Nucleus accumbens (tissue), 56 donors: ENCODE measurements around the gene SMG1.
"Not testable (repeated sequence)": the region's sequence is repeated elsewhere in the genome, so short reads cannot be mapped to it uniquely, and the experiment has no call there.

Experiments
- DNase-seq, 56 donors: peaks; one replicate each; lab custom pipeline; 2025; lab: John Stamatoyannopoulos, UW

Gene SMG1

GRCh38 chr16:18776334-18776733, 149.9 kb downstream of the SMG1 start:
- DNase-seq: not testable (repeated sequence)

- DNase-seq: not testable (repeated sequence)
Measured at GRCh38 chr16:18774651-18775050, 151.6 kb downstream of the SMG1 start.

GRCh38 chr16:18772171-18772570, 154.0 kb downstream of the SMG1 start:
- not testable (repeated sequence) for DNase-seq

GRCh38 chr16:18770336-18770962, 155.8 kb downstream of the SMG1 start:
- DNase-seq: not testable (repeated sequence)

- not testable (repeated sequence) for DNase-seq
Measured at GRCh38 chr16:18767217-18767616, 159.0 kb downstream of the SMG1 start.

GRCh38 chr16:18762713-18763112, 163.5 kb downstream of the SMG1 start:
- not testable (repeated sequence) for DNase-seq

- DNase-seq: peak in 38 of 56 donors; percentile 0 to 63 (median 10)
Measured at GRCh38 chr16:18759598-18760520, 166.3 kb downstream of the SMG1 start.

- not testable (repeated sequence) for DNase-seq
Measured at GRCh38 chr16:18757960-18758660, 168.1 kb downstream of the SMG1 start.

- not testable (repeated sequence) for DNase-seq
Measured at GRCh38 chr16:18756639-18757038, 169.6 kb downstream of the SMG1 start.
